CD4-positive, alpha-beta T cell treated with Interleukin-1 beta for 1 hour (primary cell): ENCODE data around the gene STAB1.

Experiments
- DNase-seq, 2 donors: peaks; one replicate each; pipeline ENCODE4 v3.0.0-alpha.2; 2020 to 2022

Gene STAB1

DNA sequence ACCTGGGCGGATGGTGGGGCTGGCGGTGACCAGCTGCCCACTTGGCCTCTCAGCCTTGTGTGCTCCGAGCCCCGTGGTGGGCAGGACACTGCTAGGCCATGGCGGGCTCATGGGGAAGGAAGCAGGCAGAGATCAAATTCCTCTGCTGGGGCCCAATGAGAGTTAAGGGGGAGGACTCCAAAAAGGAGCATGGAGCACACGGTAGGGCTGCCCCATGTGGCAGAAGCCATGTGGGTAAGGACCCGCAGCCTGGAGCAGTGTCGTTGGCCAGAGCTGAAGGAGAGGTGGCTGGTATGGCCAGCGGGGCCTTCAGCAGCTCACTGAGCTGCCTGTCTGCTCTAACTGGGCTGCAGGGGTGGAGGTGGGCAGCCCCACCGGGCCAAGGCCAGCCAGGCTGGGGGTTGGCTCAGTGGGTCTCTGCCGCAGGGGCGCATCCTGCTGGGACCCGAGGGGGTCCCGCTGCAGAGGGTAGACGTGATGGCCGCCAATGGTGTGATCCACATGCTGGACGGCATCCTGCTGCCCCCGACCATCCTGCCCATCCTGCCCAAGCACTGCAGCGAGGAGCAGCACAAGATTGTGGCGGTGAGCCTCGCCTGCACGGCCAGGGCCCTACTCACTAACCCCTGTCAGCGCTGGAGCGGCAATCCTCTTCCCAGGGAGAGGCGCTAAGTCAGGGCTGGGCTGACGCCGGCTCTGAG lies 11.3 kb downstream of the STAB1 start:
- DNase-seq: no peak

DNA sequence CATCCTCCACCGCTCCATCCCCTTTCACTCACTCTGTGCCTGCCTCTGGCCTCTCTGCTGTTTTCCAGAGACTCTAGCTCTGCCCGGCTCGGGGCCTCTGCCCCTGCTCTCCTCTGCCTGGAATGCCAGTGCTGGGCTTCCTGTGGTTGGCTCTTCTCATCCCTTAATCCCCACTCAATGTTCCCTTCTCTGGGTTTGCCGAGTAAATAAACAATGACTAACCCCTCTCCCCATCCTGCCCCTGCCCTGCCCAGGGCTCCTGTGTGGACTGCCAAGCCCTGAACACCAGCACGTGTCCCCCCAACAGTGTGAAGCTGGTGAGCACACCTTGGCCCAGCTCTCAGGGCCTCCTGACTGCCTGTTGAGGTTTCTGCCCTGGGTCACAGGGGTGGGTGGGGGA lies 12.2 kb downstream of the STAB1 start:
- no peak for DNase-seq

GRCh38 chr3:52509753-52510328 lies 14.7 kb downstream of the STAB1 start:
- DNase-seq: no peak

- DNase-seq: no peak
Observed at GRCh38 chr3:52511509-52511908, 16.4 kb downstream of the STAB1 start.

DNA sequence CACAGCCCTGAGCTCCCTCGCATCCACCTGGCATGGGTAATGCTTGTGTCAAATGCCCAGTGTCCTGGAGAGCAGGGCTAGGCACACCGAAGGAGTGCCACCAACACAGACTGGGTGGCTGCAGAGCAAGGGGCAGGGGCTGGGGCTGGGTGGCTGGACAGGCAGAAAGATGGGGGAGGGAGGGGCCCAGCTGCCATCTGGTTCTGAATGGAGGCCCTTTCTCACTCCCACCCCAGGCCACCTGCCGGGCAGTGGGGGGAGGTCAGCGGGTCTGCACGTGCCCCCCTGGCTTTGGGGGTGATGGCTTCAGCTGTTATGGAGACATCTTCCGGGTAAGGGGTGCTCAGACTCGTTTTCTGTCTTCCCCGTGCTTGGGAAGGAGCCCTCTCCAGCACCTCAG lies 17.0 kb downstream of the STAB1 start:
- DNase-seq: no peak

- no peak for DNase-seq
Observed at GRCh38 chr3:52512727-52513126, 17.6 kb downstream of the STAB1 start.

DNA sequence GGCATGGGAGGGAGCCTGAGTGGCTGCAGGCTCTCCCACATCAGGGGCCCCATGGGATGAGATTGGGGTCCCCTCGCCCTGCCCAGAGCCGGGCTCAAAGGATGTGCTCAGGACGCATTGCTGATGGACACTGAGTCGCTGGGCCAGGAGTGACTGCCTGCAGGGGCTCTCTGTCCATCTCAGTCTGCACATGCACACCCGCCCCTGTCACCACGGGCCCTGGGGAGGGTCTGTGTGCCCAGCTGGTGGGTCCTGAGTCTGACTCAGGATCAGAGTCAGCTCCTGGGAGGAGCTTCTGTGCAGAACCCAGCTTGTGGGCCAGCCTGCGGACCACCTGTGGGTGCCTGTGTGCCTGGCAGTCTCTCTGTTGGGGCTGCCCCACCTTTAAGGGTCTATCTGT lies 18.1 kb downstream of the STAB1 start:
- DNase-seq: no peak

DNA sequence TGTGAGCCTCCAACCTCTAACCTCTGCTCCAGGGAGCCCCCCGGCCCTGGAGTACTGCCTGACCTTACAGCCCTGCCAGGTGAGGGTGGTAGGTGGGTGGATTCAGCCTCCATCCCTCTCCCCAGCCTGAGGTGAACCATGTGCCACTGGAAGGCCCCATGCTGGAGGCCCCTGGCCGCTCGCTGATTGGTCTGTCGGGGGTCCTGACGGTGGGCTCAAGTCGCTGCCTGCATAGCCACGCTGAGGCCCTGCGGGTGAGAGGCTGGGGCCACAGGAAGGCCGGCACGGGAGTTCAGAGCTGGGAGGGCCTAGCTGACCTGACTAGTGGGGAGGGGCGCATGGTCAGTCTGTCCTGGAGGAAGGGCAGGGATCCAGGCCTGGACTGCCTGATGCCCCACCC lies 19.4 kb downstream of the STAB1 start:
- no peak for DNase-seq

DNA sequence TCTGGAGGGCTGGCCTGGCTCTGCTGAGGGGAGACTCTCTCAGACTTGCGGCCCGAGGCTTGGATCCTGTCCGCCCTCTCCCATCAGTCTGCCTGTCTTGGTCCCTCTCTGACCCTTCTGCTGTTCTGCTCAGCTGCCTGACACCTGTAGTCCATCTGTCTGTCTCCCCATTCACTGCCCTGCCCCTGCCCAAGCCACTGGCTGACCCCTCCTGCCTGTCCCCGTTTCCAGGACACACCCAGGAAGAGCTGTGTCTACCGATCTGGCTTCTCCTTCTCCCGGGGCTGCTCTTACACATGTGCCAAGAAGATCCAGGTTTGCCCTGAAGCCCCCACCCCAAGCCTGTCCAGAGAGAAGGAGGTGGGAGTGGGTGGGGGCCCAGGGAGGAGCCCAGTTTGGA lies 20.1 kb downstream of the STAB1 start:
- no peak for DNase-seq

- DNase-seq: no peak
Observed at GRCh38 chr3:52516509-52517195, 21.5 kb downstream of the STAB1 start.

- DNase-seq: no peak
Observed at GRCh38 chr3:52517796-52518722, 22.9 kb downstream of the STAB1 start.

- no peak for DNase-seq
Observed at GRCh38 chr3:52518723-52519444, 23.7 kb downstream of the STAB1 start.

DNA sequence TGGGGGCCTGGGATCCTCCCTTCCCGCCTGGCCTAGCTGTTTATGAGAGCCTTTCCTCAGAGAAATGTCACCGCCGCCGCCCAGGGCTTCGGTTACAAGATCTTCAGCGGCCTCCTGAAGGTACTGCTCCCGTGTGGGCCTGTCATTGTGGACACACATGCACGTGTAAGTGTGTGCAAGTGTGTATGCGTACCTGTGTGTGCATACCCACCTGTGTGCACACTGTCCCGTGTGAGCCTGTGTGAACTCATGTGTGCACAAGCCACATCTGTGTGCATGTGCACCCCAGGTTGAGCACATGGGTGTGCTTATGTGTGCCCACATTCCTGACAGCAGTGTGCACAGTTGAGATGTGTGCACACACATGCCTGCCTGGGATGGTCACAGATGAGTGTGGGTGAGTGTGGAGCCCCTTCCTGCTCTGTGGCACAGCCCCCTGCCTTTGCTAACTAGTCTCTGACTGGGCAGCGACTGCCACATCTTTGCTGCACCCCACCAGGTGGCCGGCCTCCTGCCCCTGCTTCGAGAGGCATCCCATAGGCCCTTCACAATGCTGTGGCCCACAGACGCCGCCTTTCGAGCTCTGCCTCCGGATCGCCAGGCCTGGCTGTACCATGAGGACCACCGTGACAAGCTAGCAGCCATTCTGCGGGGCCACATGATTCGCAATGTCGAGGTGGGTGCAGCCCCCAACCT lies 24.5 kb downstream of the STAB1 start:
- no peak for DNase-seq

DNA sequence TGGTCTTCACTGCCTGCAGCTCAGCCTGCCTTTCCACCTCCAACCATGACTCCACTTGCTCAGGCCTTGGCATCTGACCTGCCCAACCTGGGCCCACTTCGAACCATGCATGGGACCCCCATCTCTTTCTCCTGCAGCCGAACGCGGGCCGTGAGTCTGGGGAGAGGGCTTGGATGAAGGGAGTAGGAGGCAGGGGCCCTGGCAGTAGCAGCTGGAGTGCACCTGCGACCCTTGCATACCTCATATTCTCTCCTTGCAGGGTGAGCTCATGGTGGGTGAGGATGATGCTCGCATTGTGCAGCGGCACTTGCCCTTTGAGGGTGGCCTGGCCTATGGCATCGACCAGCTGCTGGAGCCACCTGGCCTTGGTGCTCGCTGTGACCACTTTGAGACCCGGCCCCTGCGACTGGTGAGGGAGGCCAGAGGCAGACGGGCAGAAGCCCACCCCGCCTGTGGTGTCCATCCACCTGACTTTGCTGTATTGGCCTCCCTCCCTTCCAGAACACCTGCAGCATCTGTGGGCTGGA lies 25.1 kb downstream of the STAB1 start:
- no peak for DNase-seq

- DNase-seq: no peak
Observed at GRCh38 chr3:52520716-52521487, 25.8 kb downstream of the STAB1 start.

DNA sequence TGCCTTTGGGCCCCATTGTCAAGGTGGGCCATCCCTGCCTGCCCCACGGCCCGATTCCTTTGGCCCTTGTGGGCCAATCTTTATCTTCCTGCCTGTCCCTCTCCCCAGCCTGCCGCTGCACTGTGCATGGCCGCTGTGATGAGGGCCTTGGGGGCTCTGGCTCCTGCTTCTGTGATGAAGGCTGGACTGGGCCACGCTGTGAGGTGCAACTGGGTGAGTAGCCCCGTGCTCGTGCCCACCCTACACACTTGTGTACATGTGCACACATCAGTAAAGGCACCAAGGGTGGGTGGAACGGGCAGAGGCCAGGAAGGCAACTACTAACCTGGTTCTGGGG lies 26.3 kb downstream of the STAB1 start:
- DNase-seq: no peak

DNA sequence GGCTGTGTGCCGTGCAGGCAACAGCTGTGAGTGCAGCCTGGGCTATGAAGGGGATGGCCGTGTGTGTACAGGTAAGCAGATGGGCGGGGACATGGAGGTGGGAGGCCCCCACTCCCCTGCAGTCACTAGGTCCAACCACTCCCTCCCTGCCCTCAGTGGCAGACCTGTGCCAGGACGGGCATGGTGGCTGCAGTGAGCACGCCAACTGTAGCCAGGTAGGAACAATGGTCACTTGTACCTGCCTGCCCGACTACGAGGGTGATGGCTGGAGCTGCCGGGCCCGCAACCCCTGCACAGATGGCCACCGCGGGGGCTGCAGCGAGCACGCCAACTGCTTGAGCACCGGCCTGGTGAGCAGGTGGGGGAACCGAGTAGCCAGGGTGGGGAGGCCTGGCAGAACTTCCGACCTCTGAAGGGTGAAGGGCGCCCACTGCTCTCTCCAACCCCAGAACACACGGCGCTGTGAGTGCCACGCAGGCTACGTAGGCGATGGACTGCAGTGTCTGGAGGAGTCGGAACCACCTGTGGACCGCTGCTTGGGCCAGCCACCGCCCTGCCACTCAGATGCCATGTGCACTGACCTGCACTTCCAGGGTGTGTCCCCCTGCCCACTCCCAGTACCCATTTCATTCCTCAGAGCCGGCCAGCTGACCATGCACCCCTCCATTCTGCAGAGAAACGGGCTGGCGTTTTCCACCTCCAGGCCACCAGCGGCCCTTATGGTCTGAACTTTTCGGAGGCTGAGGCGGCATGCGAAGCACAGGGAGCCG lies 26.9 kb downstream of the STAB1 start:
- DNase-seq: no peak

GRCh38 chr3:52522651-52523251 lies 27.6 kb downstream of the STAB1 start:
- DNase-seq: no peak

GRCh38 chr3:52523386-52524257 lies 28.5 kb downstream of the STAB1 start:
- DNase-seq: no peak
